ENCODE data around the gene FRS2. TPM values are rescaled to one million over a fixed set of nuclear protein-coding genes. Genes with fewer than 3 reads are reported as not detected.

Gene FRS2
- polyA plus RNA-seq, 3 donors, result 37.1 to 42.4 (median 40.5) TPM

DNA sequence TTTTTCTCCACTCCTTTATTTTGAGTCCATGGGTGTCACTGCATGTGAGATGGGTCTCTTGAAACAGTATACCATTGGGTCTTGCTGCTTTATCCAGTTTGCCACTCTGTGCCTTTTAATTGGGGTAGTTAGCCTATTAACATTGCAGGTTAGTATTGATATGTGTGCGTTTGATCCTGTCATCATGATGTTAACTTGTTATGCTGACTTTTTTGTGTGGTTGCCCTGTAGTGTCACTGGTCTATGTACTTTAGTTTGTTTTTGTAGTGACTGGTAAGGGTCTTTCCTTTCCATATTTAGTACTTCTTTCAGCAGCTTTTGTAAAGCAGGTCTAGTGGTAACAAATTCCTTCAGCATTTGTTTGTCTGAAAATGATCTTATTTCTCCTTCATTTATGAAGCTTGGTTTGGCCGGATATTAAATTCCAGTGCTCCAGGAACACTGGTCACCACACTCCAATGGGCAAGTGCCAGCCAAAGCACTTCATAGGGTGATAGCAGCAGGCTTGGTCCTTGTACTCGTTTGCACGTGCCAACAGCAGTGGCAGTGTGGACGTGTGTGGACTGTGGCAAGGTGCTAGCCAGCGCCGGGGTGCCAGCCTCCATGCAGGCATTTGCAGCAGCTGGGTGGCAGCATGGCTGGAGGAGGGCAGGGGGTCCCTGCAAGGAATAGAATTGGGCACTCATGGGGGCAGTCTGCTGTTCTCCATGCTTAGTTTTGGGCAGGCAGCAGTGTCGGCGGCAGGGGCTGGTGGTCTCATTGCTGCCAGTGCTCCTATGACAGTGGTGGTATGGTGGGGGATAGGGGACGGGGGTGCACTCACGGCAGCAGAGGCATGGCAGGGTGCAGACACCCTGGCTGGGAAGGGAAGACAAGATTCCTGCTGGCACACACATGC is 53.5 kb downstream of the FRS2 start:
- no peak for DNase-seq

DNA sequence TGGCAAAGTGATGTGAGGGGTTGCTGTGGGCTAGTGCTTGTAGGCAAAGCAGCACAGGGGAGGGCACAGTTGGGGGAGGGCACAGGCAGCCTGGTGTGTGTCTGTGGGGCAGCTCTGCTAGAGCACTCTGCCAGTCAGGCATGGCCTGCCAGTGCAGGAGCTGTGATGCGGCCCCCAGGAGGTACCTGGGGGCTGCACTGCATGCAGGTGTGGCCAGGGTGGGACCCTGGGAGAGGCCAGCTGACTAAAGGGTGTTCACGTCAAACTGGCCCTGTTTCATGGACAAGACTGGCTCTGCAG is 54.1 kb downstream of the FRS2 start:
- no peak for DNase-seq

DNA sequence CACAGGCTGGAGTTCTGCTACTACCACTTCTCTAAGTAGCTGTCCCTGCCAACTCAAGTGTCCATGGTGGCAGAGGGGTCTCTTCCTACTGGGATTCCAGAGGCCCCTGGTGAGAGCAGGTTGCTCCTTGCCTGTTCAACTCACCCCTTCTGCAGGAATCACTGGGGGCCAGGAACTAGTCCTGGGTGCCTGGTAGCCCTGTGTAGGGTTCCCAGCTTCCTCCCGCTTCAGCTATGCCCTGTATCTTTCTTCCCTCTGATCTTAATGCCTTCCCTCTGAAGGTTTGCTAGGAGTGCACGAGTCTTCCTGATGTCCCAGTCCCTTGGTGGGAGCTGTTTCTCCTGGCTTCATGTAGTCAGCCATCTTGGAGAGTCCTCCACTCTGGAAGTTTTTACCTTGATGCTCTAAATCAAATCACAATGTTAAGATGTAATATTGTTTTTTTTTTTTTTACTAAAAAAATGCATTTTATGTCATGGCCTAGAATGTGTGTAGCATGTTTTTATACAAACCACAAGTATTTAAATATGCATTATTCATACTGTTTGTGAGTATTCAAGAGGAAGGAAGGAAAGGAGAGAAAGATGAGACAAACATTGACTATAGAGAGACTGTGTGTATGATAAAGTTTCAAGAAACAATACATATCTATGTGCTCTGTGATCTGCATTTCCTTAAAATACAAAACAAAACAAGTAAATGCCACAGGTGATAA is 54.7 kb downstream of the FRS2 start:
- no peak for DNase-seq

DNA sequence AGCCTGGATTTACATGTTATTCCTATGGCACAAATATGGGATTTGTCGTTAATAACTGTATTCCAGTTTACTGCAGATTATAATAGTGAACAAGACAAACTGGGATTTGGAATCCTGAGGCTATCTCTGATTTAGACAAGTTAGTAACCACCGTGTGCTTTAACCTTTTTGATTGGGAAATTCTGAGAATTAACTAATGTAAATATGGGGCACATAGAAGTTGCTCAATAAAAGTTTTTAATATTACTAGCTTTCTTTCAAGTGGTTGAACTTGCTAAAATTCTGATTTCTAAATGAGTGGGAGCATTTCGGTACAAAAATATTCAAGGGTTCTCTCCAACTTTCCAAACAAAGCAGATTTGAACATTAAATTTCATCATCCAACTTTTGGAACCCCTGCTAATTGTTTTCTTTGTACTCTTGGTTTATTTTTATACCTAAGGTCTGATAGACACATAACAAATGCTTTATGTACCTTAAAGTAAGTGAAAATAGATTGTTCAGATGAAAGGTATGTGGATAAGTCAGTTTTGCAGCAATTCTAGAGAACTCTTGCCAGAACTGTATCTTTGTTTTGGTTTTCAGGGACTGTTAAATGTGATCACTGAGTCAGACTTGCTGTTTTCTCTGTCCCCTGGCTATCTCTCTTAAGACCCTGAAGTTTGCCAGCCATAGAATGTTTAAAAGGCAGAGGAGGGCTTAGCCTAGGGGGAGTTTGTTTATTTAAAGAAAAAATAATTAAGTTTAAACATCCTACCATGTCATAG is 57.5 kb downstream of the FRS2 start:
- no peak for DNase-seq

DNA sequence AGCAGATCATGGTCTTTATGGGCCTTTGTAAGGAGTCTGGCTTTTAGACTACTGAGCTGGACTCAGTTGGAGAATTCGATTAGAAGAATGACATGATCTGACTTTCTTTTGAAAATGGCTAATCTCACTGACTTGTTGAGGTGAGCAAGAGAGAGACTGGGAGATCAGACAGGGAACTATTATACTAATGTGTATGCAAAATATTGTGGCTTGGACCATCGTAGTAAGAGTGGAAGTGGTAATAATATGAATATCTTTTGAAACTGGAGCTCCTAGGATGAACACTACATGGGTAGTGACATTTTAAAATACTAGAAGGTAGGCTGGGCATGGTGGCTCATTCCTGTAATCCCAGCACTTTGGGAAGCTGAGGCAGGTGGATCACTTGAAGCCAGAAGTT is 58.8 kb downstream of the FRS2 start:
- DNase-seq, result no peak

DNA sequence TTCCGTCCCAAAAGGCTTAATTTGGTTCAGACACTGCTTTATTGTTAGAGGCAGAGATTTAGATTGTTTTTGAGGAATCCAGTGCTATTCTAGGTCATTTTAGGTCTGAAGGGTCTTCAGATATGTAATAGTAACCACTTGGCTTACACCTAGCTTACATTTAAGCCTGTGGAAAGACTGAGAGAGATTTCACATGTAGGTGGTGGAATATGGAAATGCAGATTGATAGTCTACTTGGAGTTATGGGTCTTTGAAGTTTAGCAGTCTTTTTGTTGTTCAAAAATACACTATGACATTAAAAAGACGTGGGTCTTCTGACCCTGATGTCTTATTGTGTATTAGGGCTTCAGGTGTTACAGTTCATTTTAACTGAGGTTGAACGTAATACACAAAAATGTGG is 63.7 kb downstream of the FRS2 start:
- DNase-seq, result no peak

DNA sequence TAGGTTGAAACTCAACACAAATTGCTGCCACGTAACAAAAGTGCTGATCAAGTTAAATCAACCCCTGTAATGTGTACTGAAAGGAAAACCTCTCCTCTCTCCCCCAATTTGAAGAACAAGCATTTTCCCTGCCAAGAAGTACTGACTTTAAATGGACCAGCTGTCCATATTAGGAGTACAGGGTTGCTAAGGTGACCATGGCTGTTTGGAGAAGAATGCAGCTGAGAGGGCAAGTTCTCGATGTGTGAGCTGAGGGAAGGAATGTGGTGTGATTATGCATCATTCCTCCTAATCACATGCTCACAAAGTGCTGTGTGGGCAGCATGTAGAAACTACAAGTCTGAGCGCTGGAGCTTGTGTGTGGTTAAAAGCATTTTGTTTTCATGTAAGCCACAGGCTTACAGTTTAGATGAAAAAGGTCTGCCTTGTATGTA is 64.2 kb downstream of the FRS2 start:
- peak; percentile 89 for DNase-seq

DNA sequence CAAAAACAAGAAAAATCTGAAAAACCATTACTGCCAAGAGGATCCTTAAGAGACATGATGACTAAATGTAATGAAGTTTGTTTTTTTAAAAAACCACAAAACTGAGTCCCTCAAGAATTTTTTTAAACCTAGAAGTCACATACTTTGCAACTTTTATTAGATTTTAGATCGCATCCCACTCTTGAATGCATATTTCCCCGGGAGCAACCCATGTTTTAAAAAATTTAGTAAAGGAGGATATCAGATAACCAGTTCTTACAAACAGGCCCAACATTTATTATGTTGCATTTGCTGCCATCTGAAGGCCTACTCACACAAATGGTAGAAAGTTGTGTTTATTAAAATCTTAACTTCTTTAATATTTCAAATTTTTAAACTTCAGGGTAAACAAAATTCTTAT is 70.8 kb downstream of the FRS2 start:
- no peak for DNase-seq

DNA sequence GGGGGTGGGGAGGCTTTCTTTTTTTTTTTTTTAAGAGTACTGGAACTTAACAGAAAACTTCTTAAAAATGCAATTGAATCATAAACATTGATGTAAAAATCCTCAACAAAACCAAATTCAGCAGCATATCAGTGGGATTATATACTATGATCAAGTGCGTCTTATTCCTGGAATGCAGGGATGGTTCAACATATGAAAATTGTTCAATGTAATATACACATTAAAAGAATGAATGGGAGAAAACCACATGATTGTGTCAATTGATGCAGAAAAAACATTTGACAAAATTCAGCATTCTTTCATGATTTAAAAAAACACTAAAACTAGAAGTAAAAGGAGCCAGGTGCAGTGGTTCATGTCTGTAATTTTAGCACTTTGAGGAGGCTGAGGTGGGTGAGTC is 73.9 kb downstream of the FRS2 start:
- DNase-seq, result no peak

DNA sequence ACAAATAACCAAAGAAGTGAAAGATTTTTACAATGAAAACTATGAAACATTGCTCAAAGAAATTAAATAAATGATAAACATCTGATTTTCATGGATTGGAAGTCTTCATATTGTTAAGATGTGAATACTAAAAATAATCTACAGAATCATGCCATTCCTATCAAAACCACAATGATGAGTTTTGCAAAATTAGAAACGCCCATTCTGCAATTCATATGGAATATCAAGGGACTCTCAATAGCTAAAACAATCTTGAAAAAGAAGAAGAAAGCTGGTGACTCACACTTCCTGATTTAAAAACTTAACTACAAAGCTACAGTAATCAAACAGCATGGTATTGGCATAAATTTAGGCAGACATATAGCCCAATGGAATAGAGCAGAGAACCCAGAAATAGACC is 74.9 kb downstream of the FRS2 start:
- DNase-seq, result no peak

DNA sequence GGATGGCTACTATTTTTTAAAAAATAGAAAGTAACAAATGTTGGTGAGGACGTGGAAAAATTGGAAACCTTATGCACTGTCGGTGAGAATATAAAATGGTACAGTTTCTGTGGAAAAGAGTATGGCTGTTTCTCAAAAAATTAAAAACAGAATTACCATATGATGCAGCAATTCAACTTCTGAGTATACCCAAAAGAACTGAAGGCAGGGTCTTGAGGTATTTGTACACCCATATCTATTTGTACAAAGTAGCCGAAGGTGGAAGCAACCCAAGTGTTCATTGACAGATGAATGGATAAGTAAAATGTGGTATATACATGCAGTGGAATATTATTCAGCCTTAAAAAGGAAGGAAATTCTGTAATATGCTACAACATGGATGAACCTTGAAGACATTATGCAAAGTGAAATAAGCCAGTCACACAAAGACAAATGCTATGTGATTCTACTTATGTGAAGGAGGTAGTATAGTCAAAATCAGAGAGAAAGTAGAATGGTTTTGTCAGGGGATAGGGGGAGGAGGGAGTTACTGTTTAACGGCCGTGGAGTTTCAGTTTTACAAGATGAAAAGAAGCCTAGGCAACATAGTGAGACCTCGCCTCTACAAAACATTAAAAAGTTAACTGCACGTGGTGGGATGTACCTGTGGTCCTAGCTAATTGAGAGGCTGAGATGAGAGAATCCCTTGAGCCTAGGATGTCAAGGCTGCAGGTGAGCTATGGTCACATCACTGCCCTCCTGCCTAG is 76.7 kb downstream of the FRS2 start:
- no peak for DNase-seq

DNA sequence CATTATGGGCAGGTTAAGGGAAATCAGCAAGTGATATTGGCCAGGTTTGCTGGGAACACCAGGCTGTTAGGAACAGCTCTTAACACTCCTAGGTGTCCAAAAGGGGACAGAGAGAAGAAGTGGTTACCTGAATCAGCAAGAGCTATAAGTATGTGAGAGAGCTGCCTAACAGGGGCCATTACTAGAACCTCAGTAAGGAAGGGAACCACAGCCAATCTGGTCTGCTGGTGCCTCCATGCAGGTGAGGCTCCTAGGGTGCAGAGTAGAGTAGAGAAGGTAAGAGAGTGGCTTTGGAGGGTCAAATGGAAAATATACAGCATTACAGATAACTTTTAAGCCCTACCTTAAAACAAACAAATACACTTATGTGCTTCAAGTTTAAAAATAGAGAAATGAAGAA is 78.5 kb downstream of the FRS2 start:
- DNase-seq, result no peak

DNA sequence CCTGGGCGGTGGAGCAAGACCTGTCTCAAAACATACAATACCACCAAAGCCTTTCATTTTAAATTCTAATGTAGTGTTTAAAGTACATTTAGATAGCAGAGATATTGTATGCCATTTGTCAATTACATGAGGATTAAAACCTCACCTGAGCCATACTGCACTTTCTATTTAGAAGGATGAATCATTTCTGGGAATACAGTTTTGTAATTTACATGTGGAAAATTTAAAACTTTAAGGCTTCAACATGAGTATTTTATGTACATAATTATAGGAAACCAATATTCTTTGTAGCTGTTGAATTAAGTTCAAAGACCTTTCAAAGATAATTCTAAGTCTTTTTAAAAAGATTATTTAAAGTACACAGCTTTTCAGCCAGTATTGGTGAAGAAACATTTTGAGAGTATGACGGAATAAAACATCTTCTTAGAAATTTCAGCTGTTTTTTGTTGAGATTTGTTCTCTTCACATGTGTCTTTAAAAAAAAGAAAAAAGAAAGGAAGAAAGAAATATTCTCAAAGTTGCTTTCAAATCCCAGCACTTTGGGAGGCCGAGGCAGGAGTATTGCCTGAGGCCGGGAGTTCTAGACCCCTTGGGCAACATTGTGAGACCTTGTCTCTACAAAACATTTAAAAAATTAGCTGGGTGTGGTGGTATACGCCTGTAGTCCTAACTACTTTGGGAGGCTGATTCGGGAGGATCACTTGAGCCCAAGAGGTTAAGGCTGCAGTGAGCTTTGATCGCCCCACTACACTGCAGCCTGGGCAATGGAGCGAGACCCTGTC is 80.6 kb downstream of the FRS2 start:
- no peak for DNase-seq

DNA sequence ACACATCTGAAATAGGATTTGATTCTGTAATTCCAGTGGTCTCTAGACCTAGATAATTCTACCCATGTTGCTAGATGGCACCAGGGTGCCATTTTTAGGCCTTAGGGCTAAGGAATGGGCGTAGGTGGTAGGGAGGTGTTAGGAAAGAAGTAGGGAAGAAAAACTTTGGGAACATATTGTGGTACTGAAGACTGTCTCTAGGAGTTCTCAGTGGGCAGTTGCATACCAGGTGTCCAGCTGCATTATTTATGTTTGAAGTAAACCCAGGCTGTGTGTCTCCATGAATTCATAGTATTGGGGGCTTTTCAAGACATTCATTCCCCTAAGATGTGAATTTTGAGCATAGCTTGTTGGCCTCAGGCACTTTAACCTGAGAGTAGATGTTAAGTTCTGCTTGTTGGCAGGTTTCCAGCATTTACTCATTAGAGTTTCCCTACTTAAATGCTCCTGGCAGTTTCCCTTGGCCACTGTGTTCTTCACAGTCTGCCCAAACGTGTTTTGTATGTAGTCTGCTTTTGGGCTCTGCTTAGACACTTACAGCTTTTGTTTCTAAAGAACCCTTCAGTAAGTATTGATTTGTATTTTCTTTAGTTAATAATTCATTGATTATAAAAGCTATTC is 83.5 kb downstream of the FRS2 start:
- peak; percentile 40 for DNase-seq

DNA sequence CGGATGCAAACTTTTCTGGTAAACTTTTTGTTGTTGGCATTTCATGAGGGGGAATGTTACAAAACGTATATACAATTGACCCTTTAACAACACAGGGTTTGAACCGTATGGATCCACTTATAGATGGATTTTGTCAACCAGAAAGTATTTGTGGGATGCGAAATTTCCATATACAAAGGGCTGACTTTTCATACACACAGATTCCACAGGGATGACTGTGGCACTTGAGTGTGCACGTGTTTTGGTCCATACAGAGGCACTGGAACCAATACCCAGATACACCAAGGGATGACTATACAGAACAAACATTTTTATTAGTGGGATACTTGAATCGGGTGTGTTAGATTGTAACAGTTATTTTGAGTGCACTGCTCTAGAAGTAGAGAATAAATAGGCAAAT is 85.3 kb downstream of the FRS2 start:
- DNase-seq, result no peak

DNA sequence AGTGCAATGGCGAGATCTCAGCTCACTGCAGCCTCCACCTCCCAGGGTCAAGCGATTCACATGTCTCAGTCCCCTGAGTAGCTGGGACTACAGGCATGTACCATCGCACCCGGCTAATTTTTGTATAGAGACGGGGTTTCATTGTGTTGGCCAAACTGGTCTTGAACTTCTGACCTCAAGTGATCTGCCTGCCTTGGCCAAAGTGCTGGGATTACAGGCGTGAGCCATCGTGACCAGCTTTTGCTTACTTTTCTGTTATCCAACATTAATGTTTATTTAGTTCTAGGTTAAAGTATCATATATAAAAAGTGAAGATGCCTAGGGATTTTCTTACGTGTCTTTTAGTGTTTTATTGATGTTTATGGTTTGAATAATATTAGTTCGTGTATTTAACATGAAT is 86.2 kb downstream of the FRS2 start:
- DNase-seq, result no peak

DNA sequence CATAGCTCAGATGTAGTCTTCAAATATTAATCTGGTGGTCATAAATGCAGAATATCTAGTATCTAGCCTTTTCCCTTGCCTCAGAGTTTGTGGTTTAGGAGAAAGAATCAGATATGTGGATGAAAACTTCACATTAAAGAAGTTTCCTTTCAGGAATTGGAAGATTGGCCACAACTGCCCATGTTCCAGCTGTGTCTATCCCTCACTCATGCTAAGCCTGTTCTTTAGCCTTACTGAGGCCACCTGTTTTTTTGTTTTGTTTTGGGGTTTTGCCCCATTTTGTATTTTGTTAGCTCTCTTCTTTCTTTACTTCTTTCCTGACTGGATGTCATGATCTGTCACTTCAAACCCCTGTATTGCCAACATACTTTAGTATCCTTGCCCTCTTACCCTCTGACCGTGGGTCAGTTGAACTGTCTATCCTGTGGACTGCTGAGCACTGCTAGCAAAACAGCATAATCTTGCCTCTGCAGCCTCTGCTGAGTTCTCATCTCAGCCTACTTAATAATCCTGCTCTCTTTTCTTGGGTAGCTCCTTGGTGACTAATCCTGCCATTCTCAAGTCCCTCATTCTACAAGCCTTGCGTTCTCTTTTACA is 93.1 kb downstream of the FRS2 start:
- no peak for DNase-seq

DNA sequence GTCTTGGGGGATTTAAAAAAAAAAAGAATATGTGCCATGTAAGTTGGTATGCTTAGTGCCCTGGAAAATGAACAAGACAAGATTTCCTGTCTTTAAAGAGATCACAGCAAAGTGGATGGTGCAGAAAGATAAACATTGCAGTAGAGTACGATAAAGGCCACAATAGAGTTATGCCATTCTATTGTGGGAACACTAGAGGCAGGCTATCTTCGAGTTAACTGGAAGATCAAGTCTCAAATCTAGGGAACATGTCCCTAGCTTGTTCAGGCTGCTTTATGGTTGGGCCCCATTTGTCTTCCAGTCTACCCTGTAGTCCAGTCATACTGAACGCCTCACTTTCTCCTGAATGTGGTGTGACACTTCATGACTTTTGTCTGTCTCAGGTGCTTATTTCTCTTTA is 96.4 kb downstream of the FRS2 start:
- DNase-seq, result no peak

DNA sequence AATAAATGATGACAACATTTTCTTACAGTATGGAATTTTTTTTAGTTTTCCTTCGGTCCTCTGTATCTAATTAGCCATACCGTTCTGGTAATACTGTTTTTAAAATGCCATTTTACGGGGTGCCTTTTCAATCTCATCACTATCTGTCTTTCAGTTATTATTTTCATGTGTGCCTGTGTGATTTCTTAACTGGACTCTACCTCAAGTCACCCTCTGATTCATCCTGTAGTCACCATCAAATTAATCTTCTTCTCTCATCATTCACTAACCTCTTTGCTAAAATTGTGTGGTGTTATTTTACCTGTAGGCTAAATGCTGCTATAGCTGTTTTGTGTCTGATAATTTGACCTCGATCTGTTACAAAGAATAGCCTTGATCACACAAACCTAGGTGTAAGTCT is 99.0 kb downstream of the FRS2 start:
- no peak for DNase-seq

DNA sequence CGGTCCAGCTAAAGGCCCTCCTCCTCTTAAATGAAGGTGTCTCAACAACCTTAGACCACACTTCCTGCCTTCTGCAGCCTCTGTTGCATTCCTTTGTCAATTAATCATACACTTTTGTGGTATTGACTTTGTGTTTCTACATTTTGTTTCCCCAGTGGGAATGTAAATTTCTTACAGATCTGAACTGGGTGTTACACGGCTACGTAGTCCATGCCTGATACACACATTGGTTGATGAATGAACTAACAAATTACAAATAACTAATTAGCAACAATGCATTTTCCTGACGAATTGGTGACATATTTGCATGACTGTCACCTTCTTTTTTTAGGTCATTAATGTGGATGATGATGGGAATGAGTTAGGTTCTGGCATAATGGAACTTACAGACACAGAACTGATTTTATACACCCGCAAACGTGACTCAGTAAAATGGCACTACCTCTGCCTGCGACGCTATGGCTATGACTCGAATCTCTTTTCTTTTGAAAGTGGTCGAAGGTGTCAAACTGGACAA is 99.9 kb downstream of the FRS2 start:
- no peak for DNase-seq

Measured in renal pelvis (tissue), 4 donors.